ENCODE data around the gene AARS2.

DNA sequence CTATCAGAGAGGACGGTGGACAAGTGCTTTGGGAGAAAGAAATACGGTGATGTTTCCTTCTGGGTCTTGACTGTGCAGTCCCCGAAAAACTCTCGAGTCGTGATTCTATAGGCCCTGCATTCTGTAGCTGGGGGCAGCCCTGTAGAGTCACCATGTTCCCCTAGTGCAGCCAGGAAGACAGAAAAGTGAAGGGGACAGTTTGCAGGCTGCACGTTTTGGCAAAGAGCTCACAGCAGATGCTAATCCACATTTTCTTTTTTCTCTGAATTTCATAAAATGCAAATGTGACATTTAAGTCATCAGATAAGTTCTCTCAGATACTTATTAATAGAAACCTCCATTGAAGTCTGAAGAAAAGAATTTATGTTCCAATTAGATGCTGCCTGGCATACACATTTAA, 48.8 kb upstream of the AARS2 start:
- no peak for TF ChIP-seq CTCF (IDR thresholded peaks at IDR 0.05; ENCODE audit: low read length)
- no peak for TF ChIP-seq EZH2 (IDR thresholded peaks at IDR 0.05; ENCODE audit: borderline replicate concordance, low read length)

Measured in OCI-LY1 (cell line).